Measurements from ENCODE around the gene DYDC2. TPM values are rescaled to one million over a fixed set of nuclear protein-coding genes. Genes with fewer than 3 reads are reported as not detected.

DYDC2 gene
- total and polyA plus RNA-seq, 2 experiments from 2014 or later, result 8.1 to 9.0 TPM

- TF ChIP-seq REST (IDR thresholded peaks at IDR 0.05; ENCODE audit: unreplicated experiment) (no peak), POLR2AphosphoS5 (IDR thresholded peaks at IDR 0.05; ENCODE audit: low read depth) (no peak), CREB1 (CRISPR knock-in tag; IDR thresholded peaks at IDR 0.05; ENCODE audit: low read depth) (no peak), ETS1 (IDR thresholded peaks at IDR 0.05) (no peak), ZNF331 (CRISPR knock-in tag; IDR thresholded peaks at IDR 0.05; ENCODE audit: low read depth) (no peak)
Observed at GRCh38 chr10:80313523-80313922, 43.1 kb upstream of the DYDC2 start (continued).

- H2AFZ ChIP-seq, result no peak overlapping the region
- no peaks in the 10 kb centered on the region for H3K36me3 ChIP-seq (ENCODE audit: insufficient read depth)
- no peak overlapping the region for H3K27ac ChIP-seq (ENCODE audit: low read depth)
- Mint-ChIP-seq H3K4me3 (no peak overlapping the region), H3K27me3 (ENCODE audit: insufficient read depth, low read depth, poor library complexity) (no peaks in the 10 kb centered on the region), H3K27ac (no peak overlapping the region), H3K9me3 (no peaks in the 10 kb centered on the region; the same call in 2 of the 3 replicates), H3K36me3 (ENCODE audit: low read depth) (no peaks in the 10 kb centered on the region), H3K4me1 (no peaks in the 10 kb centered on the region)
- no peak for ATAC-seq
- no peaks in the 10 kb centered on the region for H3K9me2 ChIP-seq (ENCODE audit: insufficient read depth)
- no peaks in the 10 kb centered on the region for H3F3A ChIP-seq (replicated peaks; ENCODE audit: low read depth)
- no peaks in the 10 kb centered on the region for H3K79me2 ChIP-seq (replicated peaks; ENCODE audit: insufficient read depth)
- no peak overlapping the region for H3K4me2 ChIP-seq
- no peaks in the 10 kb centered on the region for H4K20me1 ChIP-seq (replicated peaks; ENCODE audit: insufficient read depth)
- no peak overlapping the region for H3K4me3 ChIP-seq
- H3K4me1 ChIP-seq (ENCODE audit: insufficient read depth), result no peaks in the 10 kb centered on the region
- DNase-seq (ENCODE audit: low spot score), result no peak
- H3K27me3 ChIP-seq (ENCODE audit: insufficient read depth), result no peaks in the 10 kb centered on the region
- TF ChIP-seq ZNF331 (CRISPR knock-in tag; IDR thresholded peaks at IDR 0.05; ENCODE audit: low read depth), result no peak
- TF ChIP-seq CTCF (conservative IDR thresholded peaks at IDR 0.05; ENCODE audit: low read depth in 2 of 2), result no peak
- no peak for TF ChIP-seq EZH2 (IDR thresholded peaks at IDR 0.05; ENCODE audit: low read depth, unreplicated experiment)
- TF ChIP-seq JUNB (IDR thresholded peaks at IDR 0.05; ENCODE audit: unreplicated experiment), result no peak
- no peak for TF ChIP-seq EZH2phosphoT487 (IDR thresholded peaks at IDR 0.05; ENCODE audit: unreplicated experiment)
- no peak for TF ChIP-seq STAT1 (IDR thresholded peaks at IDR 0.05; ENCODE audit: unreplicated experiment)
- TF ChIP-seq REST (IDR thresholded peaks at IDR 0.05; ENCODE audit: unreplicated experiment), result no peak
- no peak for TF ChIP-seq CREB1 (CRISPR knock-in tag; IDR thresholded peaks at IDR 0.05; ENCODE audit: low read depth)
- no peak for TF ChIP-seq ZNF114 (CRISPR knock-in tag; IDR thresholded peaks at IDR 0.05)
- TF ChIP-seq POLR2AphosphoS5 (IDR thresholded peaks at IDR 0.05; ENCODE audit: low read depth), result no peak
- TF ChIP-seq NANOG (IDR thresholded peaks at IDR 0.05; ENCODE audit: borderline replicate concordance), result no peak
Observed at GRCh38 chr10:80315391-80315790, 41.2 kb upstream of the DYDC2 start.
